WTC11 (cell line): ENCODE results near the gene PI4KA. TPM values are rescaled to one million over a fixed set of nuclear protein-coding genes. Genes with fewer than 3 reads are reported as not detected.

Source experiments
- ATAC-seq: fragments of 200-7000 bp; cut with Tn5 transposase; 2 replicates; pipeline ENCODE4 v1.10.0; 2021; ENCODE audit warnings: mild to moderate bottlenecking, moderate library complexity
- CTCF ChIA-PET: fragments of 300-600 bp; sonication (Branson Sonifier 250); formaldehyde crosslinking; loops from one replicate; lab custom pipeline; 2021; ENCODE audit warnings: antibody characterized with exemption; lab: Charles Lee
- POLR2A ChIA-PET: fragments of 350-600 bp; sonication (Branson Sonifier 250); formaldehyde crosslinking; loops from one replicate; lab custom pipeline; 2021; ENCODE audit warnings: antibody characterized with exemption; lab: Charles Lee
- DNase-seq: peaks from one replicate; pipeline ENCODE4 v3.0.0; 2021; ENCODE audit warnings: low spot score
- H3K27ac Mint-ChIP-seq: 2 replicates; pipeline ENCODE4 v1.8.0; 2021; ENCODE audit warnings: mixed read lengths
- H3K27me3 Mint-ChIP-seq: 2 replicates; pipeline ENCODE4 v1.8.0; 2021; ENCODE audit warnings: low read depth, mild to moderate bottlenecking, moderate library complexity, mixed read lengths
- H3K36me3 Mint-ChIP-seq: 2 replicates; pipeline ENCODE4 v1.8.0; 2021; ENCODE audit warnings: mixed read lengths
- H3K4me1 Mint-ChIP-seq: 2 replicates; pipeline ENCODE4 v1.8.0; 2022; ENCODE audit warnings: mixed read lengths
- H3K4me3 Mint-ChIP-seq: 2 replicates; pipeline ENCODE4 v1.8.0; 2021; ENCODE audit warnings: mild to moderate bottlenecking, moderate library complexity, mixed read lengths
- H3K9me3 Mint-ChIP-seq: 2 replicates; pipeline ENCODE4 v1.8.0; 2021; ENCODE audit warnings: mixed read lengths
- CBFB ChIP-seq: sonication (generic); formaldehyde crosslinking; IDR thresholded peaks from 2 replicates; pipeline ENCODE4 v1.8.1; 2022; ENCODE audit warnings: mild to moderate bottlenecking, low read depth, missing genetic modification reagents
- E2F5 ChIP-seq: sonication (generic); formaldehyde crosslinking; IDR thresholded peaks from 2 replicates; pipeline ENCODE4 v1.8.1; 2022; ENCODE audit warnings: mild to moderate bottlenecking, moderate library complexity, missing genetic modification reagents
- EMX1 ChIP-seq: fragments of 250-450 bp; sonication (Bioruptor Pico); IDR thresholded peaks from 2 replicates; pipeline ENCODE4 v1.8.0; 2021; ENCODE audit warnings: mild to moderate bottlenecking
- ERG ChIP-seq: fragments of 250-450 bp; sonication (Bioruptor Pico); IDR thresholded peaks from 2 replicates; pipeline ENCODE4 v1.8.0; 2021; ENCODE audit warnings: mild to moderate bottlenecking
- FOXP4 ChIP-seq: sonication (generic); formaldehyde crosslinking; IDR thresholded peaks from 2 replicates; pipeline ENCODE4 v1.8.0; 2022; ENCODE audit warnings: mild to moderate bottlenecking, missing genetic modification reagents
- IRF2 ChIP-seq: sonication (generic); formaldehyde crosslinking; IDR thresholded peaks from 2 replicates; pipeline ENCODE4 v1.8.0; 2022; ENCODE audit warnings: low read depth, missing genetic modification reagents, borderline replicate concordance
- KAT7 ChIP-seq: sonication (generic); formaldehyde crosslinking; IDR thresholded peaks from 2 replicates; pipeline ENCODE4 v1.8.1; 2023; ENCODE audit warnings: missing genetic modification reagents, mild to moderate bottlenecking, borderline replicate concordance
- STAT6 ChIP-seq: sonication (generic); formaldehyde crosslinking; conservative IDR thresholded peaks from 2 replicates; pipeline ENCODE4 v1.8.1; 2023; ENCODE audit warnings: mild to moderate bottlenecking, low read depth, missing genetic modification reagents, moderate library complexity
- ZBTB43 ChIP-seq: sonication (generic); formaldehyde crosslinking; IDR thresholded peaks from 2 replicates; pipeline ENCODE4 v1.8.1; 2023; ENCODE audit warnings: mild to moderate bottlenecking, missing genetic modification reagents
- ZNF317 ChIP-seq: sonication (generic); formaldehyde crosslinking; IDR thresholded peaks from 2 replicates; pipeline ENCODE4 v1.8.1; 2023; ENCODE audit warnings: low read depth, mild to moderate bottlenecking, moderate library complexity, missing genetic modification reagents, borderline replicate concordance
- ZNF423 ChIP-seq: fragments of 250-450 bp; sonication (Bioruptor Pico); IDR thresholded peaks from 2 replicates; pipeline ENCODE4 v2.1.2; 2022; ENCODE audit warnings: mild to moderate bottlenecking, moderate library complexity
- ZNF425 ChIP-seq: fragments of 250-450 bp; sonication (Bioruptor Pico); conservative IDR thresholded peaks from 2 replicates; pipeline ENCODE4 v1.9.0; 2021; ENCODE audit warnings: mild to moderate bottlenecking
- ZNF512 ChIP-seq: sonication (generic); formaldehyde crosslinking; IDR thresholded peaks from 2 replicates; pipeline ENCODE4 v1.8.1; 2022; ENCODE audit warnings: missing genetic modification reagents, borderline replicate concordance
- ZNF532 ChIP-seq: fragments of 250-450 bp; sonication (Bioruptor Pico); IDR thresholded peaks from 2 replicates; pipeline ENCODE4 v1.9.0; 2021; ENCODE audit warnings: mild to moderate bottlenecking, borderline replicate concordance
- total RNA-seq: library from RNA; stranded (reverse); gene quantifications from 3 replicates; pipeline ENCODE4 v1.2.3, GENCODE V29; 2021

PI4KA gene
- total RNA-seq, 1 experiment from 2014 or later = 45.5 TPM

- no peak for TF ChIP-seq STAT6 (CRISPR knock-in tag)
These were observed 112.0 kb downstream of the PI4KA start (continued) for GRCh38 chr22:20746431-20747189.

GRCh38 chr22:20745119-20745518, 113.5 kb downstream of the PI4KA start:
- H3K4me3 Mint-ChIP-seq = no peak overlapping the region
- peaks cover 8% of the 10 kb centered on the region for H3K9me3 Mint-ChIP-seq
- ATAC-seq (no peak), DNase-seq (no peak)
- CTCF ChIA-PET = no interaction called here
- TF ChIP-seq ZNF423 (CRISPR knock-in tag) (no peak), KAT7 (no peak), E2F5 (CRISPR knock-in tag) (no peak)
- peaks cover 16% of the 10 kb centered on the region for H3K36me3 Mint-ChIP-seq
- no peaks in the 10 kb centered on the region for H3K27me3 Mint-ChIP-seq
- POLR2A ChIA-PET = no interaction called here
- no peak overlapping the region for H3K27ac Mint-ChIP-seq
- H3K4me1 Mint-ChIP-seq = no peaks in the 10 kb centered on the region

GRCh38 chr22:20744456-20744855, 114.2 kb downstream of the PI4KA start:
- TF ChIP-seq ZBTB43 (CRISPR knock-in tag) (no peak), ERG (CRISPR knock-in tag) (no peak), FOXP4 (no peak), IRF2 (CRISPR knock-in tag) (no peak), CBFB (CRISPR knock-in tag) (no peak), ZNF425 (no peak), ZNF317 (CRISPR knock-in tag) (no peak), ZNF512 (no peak), EMX1 (CRISPR knock-in tag) (no peak), ZNF532 (CRISPR knock-in tag) (no peak)
- POLR2A ChIA-PET = no interaction called here
- Mint-ChIP-seq H3K27ac (no peak overlapping the region), H3K9me3 (peaks cover 9% of the 10 kb centered on the region), H3K4me3 (no peak overlapping the region), H3K27me3 (no peaks in the 10 kb centered on the region), H3K4me1 (no peaks in the 10 kb centered on the region), H3K36me3 (peaks cover 18% of the 10 kb centered on the region)
- DNase-seq = no peak
- CTCF ChIA-PET = no interaction called here
- no peak for ATAC-seq
